Hematopoietic multipotent progenitor cell treated with erythropoietin and hydrocortisone succinate and interleukin-3 and kit ligand, for 4 days (in vitro differentiated cells): Measurements from ENCODE around the gene SPAM1.
"Not testable (repeated sequence)": the region's sequence is repeated elsewhere in the genome, so short reads cannot be mapped to it uniquely, and the experiment has no call there.

Source experiments
- DNase-seq: peaks from one replicate; pipeline ENCODE4 v3.0.0-alpha.2; 2015

Gene SPAM1

GRCh38 chr7:123961771-123962170 lies 36.7 kb downstream of the SPAM1 start:
- no peak for DNase-seq

GRCh38 chr7:123966936-123967335 lies 41.9 kb downstream of the SPAM1 start:
- peak; percentile 16 for DNase-seq

- no peak for DNase-seq
Observed at GRCh38 chr7:123972045-123972444, 47.0 kb downstream of the SPAM1 start.

GRCh38 chr7:123972831-123973230 lies 47.8 kb downstream of the SPAM1 start:
- DNase-seq: no peak

GRCh38 chr7:123974326-123974908 lies 49.4 kb downstream of the SPAM1 start:
- DNase-seq: no peak

- no peak for DNase-seq
Observed at GRCh38 chr7:123975084-123975483, 50.0 kb downstream of the SPAM1 start.

- no peak for DNase-seq
Observed at GRCh38 chr7:123977081-123977480, 52.0 kb downstream of the SPAM1 start.

- DNase-seq: no peak
Observed at GRCh38 chr7:123979876-123980275, 54.8 kb downstream of the SPAM1 start.

GRCh38 chr7:123987445-123987844 lies 62.4 kb downstream of the SPAM1 start:
- DNase-seq: no peak

GRCh38 chr7:123992913-123993518 lies 68.0 kb downstream of the SPAM1 start:
- no peak for DNase-seq

GRCh38 chr7:123993996-123994395 lies 69.0 kb downstream of the SPAM1 start:
- DNase-seq: no peak

GRCh38 chr7:123994449-123994848 lies 69.4 kb downstream of the SPAM1 start:
- DNase-seq: no peak

GRCh38 chr7:123995617-123996326 lies 70.7 kb downstream of the SPAM1 start:
- DNase-seq: no peak

GRCh38 chr7:123996327-123996625 lies 71.2 kb downstream of the SPAM1 start:
- DNase-seq: no peak

GRCh38 chr7:123998921-123999320 lies 73.9 kb downstream of the SPAM1 start:
- DNase-seq: no peak

- DNase-seq: no peak
Observed at GRCh38 chr7:123999703-124000102, 74.7 kb downstream of the SPAM1 start.

- DNase-seq: not testable (repeated sequence)
Observed at GRCh38 chr7:124008296-124008695, 83.3 kb downstream of the SPAM1 start.

- no peak for DNase-seq
Observed at GRCh38 chr7:124009321-124009720, 84.3 kb downstream of the SPAM1 start.
